Osteocyte (in vitro differentiated cells): ENCODE results near the gene GRM7. TPM values are rescaled to one million over a fixed set of nuclear protein-coding genes. Genes with fewer than 3 reads are reported as not detected.

Experiments used
- DNase-seq: peaks from one replicate; pipeline ENCODE4 v3.0.0; 2021; ENCODE audit warnings: mixed read lengths; ENCODE audit not compliant: unreplicated experiment; ENCODE audit errors: extremely low spot score
- H3K27ac Mint-ChIP-seq: one replicate; pipeline ENCODE4 v1.8.0; 2021; ENCODE audit warnings: mild to moderate bottlenecking, mixed read lengths; ENCODE audit not compliant: unreplicated experiment
- H3K27me3 Mint-ChIP-seq: one replicate; pipeline ENCODE4 v1.8.0; 2021; ENCODE audit warnings: mixed read lengths; ENCODE audit not compliant: unreplicated experiment
- H3K36me3 Mint-ChIP-seq: one replicate; pipeline ENCODE4 v1.8.0; 2021; ENCODE audit warnings: mixed read lengths; ENCODE audit not compliant: unreplicated experiment
- H3K4me1 Mint-ChIP-seq: one replicate; pipeline ENCODE4 v1.8.0; 2021; ENCODE audit warnings: mixed read lengths; ENCODE audit not compliant: unreplicated experiment
- H3K4me3 Mint-ChIP-seq: one replicate; pipeline ENCODE4 v1.8.0; 2021; ENCODE audit warnings: mild to moderate bottlenecking, moderate library complexity, mixed read lengths; ENCODE audit not compliant: unreplicated experiment
- H3K9me3 Mint-ChIP-seq: one replicate; pipeline ENCODE4 v1.8.0; 2021; ENCODE audit warnings: mixed read lengths; ENCODE audit not compliant: unreplicated experiment
- CTCF ChIP-seq: fragments of 200-600 bp; sonication (generic); IDR thresholded peaks from 2 replicates; pipeline ENCODE4 v1.5.0; 2021; ENCODE audit warnings: antibody characterized with exemption, mild to moderate bottlenecking, moderate library complexity
- total RNA-seq: library from RNA; stranded (reverse); gene quantifications from 2 replicates; pipeline ENCODE4 v1.2.1, GENCODE V29; 2021

Gene GRM7
- total RNA-seq, 1 donor from 2014 or later = not detected

- Mint-ChIP-seq H3K4me3 (no peak overlapping the region), H3K9me3 (peaks cover 25% of the 10 kb centered on the region), H3K4me1 (no peaks in the 10 kb centered on the region), H3K36me3 (no peaks in the 10 kb centered on the region), H3K27ac (no peak overlapping the region), H3K27me3 (no peaks in the 10 kb centered on the region)
- DNase-seq = no peak
- TF ChIP-seq CTCF = no peak
These were observed 101.9 kb downstream of the GRM7 start for GRCh38 chr3:6962801-6963200.

GRCh38 chr3:6965881-6966280 is 105.0 kb downstream of the GRM7 start:
- TF ChIP-seq CTCF = no peak
- Mint-ChIP-seq H3K27ac (no peak overlapping the region), H3K4me1 (no peaks in the 10 kb centered on the region), H3K9me3 (peaks cover 18% of the 10 kb centered on the region), H3K27me3 (no peaks in the 10 kb centered on the region), H3K4me3 (no peak overlapping the region), H3K36me3 (no peaks in the 10 kb centered on the region)
- DNase-seq = no peak

- H3K27me3 Mint-ChIP-seq = no peaks in the 10 kb centered on the region
- no peak for DNase-seq
- peaks cover 9% of the 10 kb centered on the region for H3K9me3 Mint-ChIP-seq
- no peak overlapping the region for H3K27ac Mint-ChIP-seq
- no peaks in the 10 kb centered on the region for H3K36me3 Mint-ChIP-seq
- no peak for TF ChIP-seq CTCF
- no peak overlapping the region for H3K4me3 Mint-ChIP-seq
- no peaks in the 10 kb centered on the region for H3K4me1 Mint-ChIP-seq
These were observed 111.0 kb downstream of the GRM7 start for GRCh38 chr3:6971933-6972332.

GRCh38 chr3:6985848-6986247 is 124.9 kb downstream of the GRM7 start:
- no peak for DNase-seq
- Mint-ChIP-seq H3K36me3 (no peaks in the 10 kb centered on the region), H3K27ac (no peak overlapping the region), H3K27me3 (no peaks in the 10 kb centered on the region), H3K4me3 (no peak overlapping the region), H3K9me3 (peaks cover 37% of the 10 kb centered on the region), H3K4me1 (no peaks in the 10 kb centered on the region)
- TF ChIP-seq CTCF = no peak

- H3K4me3 Mint-ChIP-seq = no peak overlapping the region
- H3K4me1 Mint-ChIP-seq = no peaks in the 10 kb centered on the region
- TF ChIP-seq CTCF = no peak
- no peaks in the 10 kb centered on the region for H3K36me3 Mint-ChIP-seq
- no peak for DNase-seq
- H3K9me3 Mint-ChIP-seq = peaks cover 51% of the 10 kb centered on the region
- no peak overlapping the region for H3K27ac Mint-ChIP-seq
- no peaks in the 10 kb centered on the region for H3K27me3 Mint-ChIP-seq
These were observed 128.8 kb downstream of the GRM7 start for GRCh38 chr3:6989608-6990291.
